ENCODE results near the gene UNC79.
"Not testable (repeated sequence)": the region's sequence is repeated elsewhere in the genome, so short reads cannot be mapped to it uniquely, and the experiment has no call there.

Gene UNC79

DNA sequence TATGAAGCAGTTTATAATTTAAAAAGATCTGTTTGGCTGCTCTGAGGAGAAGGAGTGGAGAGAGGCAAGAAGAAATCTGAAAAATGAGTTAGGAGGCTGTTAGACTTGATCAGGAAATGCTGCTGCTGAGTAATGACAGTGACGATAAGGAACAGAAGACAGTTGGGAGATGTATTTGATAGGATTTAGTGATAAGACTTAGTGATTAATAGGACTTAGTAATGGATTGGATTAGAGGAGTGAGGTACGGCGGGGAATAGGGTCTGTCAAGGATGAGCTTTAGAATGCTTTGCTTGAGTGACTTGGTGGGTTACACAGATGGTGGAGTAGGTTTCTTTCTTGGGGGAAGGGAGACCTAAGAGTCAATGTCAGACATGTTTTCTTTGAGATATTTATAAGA, 31.7 kb downstream of the UNC79 start:
- no peak overlapping the region for H3K27ac Mint-ChIP-seq
- peaks cover 16% of the 10 kb centered on the region for H3K27me3 Mint-ChIP-seq
- no peaks in the 10 kb centered on the region for H3K9me3 Mint-ChIP-seq
- no peaks in the 10 kb centered on the region for H3K36me3 Mint-ChIP-seq (ENCODE audit: low read depth)
- H3K4me3 Mint-ChIP-seq: no peak overlapping the region
- peaks cover 10% of the 10 kb centered on the region for H3K4me1 Mint-ChIP-seq (ENCODE audit: low read depth)
- intact Hi-C loops (cut with micrococcal nuclease): no loop called here

- peaks cover 18% of the 10 kb centered on the region for H3K27me3 Mint-ChIP-seq
- peaks cover 10% of the 10 kb centered on the region for H3K4me1 Mint-ChIP-seq (ENCODE audit: low read depth)
- no peak overlapping the region for H3K27ac Mint-ChIP-seq
- no peaks in the 10 kb centered on the region for H3K36me3 Mint-ChIP-seq (ENCODE audit: low read depth)
- intact Hi-C loops (cut with micrococcal nuclease): no loop called here
- H3K4me3 Mint-ChIP-seq: no peak overlapping the region
- H3K9me3 Mint-ChIP-seq: no peaks in the 10 kb centered on the region
Measured at GRCh38 chr14:93464271-93464670, 33.5 kb downstream of the UNC79 start.

- Mint-ChIP-seq H3K4me1 (ENCODE audit: low read depth) (no peaks in the 10 kb centered on the region), H3K36me3 (ENCODE audit: low read depth) (no peaks in the 10 kb centered on the region), H3K9me3 (no peaks in the 10 kb centered on the region), H3K4me3 (no peak overlapping the region), H3K27ac (no peak overlapping the region), H3K27me3 (peaks cover 29% of the 10 kb centered on the region)
- intact Hi-C loops (cut with micrococcal nuclease): no loop called here
Measured at GRCh38 chr14:93475471-93475870, 44.7 kb downstream of the UNC79 start.

DNA sequence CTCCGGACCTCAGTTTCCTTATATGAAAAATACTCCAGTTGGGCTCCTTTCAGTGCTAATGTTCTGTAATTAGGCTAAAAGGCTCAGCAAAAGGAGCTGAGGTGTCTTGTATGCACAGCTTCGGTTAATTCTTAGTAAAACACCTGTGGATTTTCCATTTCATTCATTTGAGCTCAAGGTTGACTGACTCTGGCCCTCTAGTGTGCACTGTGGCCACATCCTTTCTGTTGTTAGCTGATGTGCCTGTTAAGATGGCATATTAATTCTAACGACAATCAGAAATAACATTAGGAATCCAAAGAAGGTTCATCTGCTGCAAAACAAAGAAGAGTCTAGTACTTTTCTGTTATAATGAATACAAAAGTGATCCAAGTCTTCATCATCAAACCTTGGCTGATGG, 45.6 kb downstream of the UNC79 start:
- no peaks in the 10 kb centered on the region for H3K9me3 Mint-ChIP-seq
- no peak overlapping the region for H3K27ac Mint-ChIP-seq
- intact Hi-C loops (cut with micrococcal nuclease): no loop called here
- peaks cover 29% of the 10 kb centered on the region for H3K27me3 Mint-ChIP-seq
- H3K4me1 Mint-ChIP-seq (ENCODE audit: low read depth): no peaks in the 10 kb centered on the region
- no peaks in the 10 kb centered on the region for H3K36me3 Mint-ChIP-seq (ENCODE audit: low read depth)
- no peak overlapping the region for H3K4me3 Mint-ChIP-seq

- H3K27ac Mint-ChIP-seq; H3K9me3 Mint-ChIP-seq; intact Hi-C loops (cut with micrococcal nuclease); H3K36me3 Mint-ChIP-seq (ENCODE audit: low read depth); H3K4me1 Mint-ChIP-seq (ENCODE audit: low read depth); H3K4me3 Mint-ChIP-seq: not testable (repeated sequence)
- H3K27me3 Mint-ChIP-seq: peaks cover 22% of the 10 kb centered on the region
Measured at GRCh38 chr14:93479074-93479473, 48.3 kb downstream of the UNC79 start.

DNA sequence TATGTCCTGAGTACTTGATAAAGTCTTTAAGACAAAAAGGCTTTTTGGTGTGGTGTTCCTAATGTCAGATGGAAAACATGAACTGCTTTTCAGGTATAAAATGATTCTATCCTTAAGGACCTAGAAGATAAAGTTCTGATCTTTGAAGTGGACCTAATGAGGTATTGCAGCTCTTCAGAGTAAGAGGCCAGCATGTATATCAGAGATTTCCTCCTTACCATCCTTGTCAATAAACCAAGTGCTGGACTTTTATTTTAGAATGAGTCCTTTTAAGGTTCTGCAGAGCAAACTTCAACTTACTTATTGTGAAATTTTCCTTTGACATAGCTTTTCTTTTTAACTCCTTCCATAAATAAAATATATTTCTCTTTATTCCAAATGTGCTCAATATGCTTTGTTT, 50.1 kb downstream of the UNC79 start:
- intact Hi-C loops (cut with micrococcal nuclease): no loop called here
- Mint-ChIP-seq H3K9me3 (no peaks in the 10 kb centered on the region), H3K36me3 (ENCODE audit: low read depth) (no peaks in the 10 kb centered on the region), H3K4me3 (no peak overlapping the region), H3K27me3 (peaks cover 15% of the 10 kb centered on the region), H3K27ac (no peak overlapping the region), H3K4me1 (ENCODE audit: low read depth) (no peaks in the 10 kb centered on the region)

GRCh38 chr14:93481758-93482157, 51.0 kb downstream of the UNC79 start:
- H3K4me3 Mint-ChIP-seq: no peak overlapping the region
- H3K9me3 Mint-ChIP-seq: no peaks in the 10 kb centered on the region
- H3K36me3 Mint-ChIP-seq (ENCODE audit: low read depth): no peaks in the 10 kb centered on the region
- peaks cover 13% of the 10 kb centered on the region for H3K27me3 Mint-ChIP-seq
- H3K4me1 Mint-ChIP-seq (ENCODE audit: low read depth): no peaks in the 10 kb centered on the region
- intact Hi-C loops (cut with micrococcal nuclease): no loop called here
- no peak overlapping the region for H3K27ac Mint-ChIP-seq

DNA sequence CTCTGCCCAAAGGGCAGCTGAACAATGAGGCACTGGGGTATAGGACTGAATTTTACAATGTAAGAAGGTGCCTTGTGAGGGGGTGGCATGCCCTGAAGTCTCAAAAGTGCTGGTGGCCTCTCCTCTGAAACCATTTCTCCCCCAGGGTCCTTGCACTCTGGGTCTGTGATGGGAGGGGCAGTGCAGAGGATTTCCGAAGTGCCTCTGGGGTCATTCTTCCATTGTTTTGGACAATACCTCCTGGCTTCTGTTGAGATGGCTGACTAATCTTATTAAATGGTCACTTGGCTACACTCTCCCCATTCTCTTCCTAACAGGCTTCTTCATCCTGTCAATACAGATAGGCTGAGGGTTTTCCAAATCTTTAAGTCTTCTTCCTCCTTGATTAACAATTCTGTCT, 59.3 kb downstream of the UNC79 start:
- Mint-ChIP-seq H3K27me3 (peaks cover 11% of the 10 kb centered on the region), H3K4me1 (ENCODE audit: low read depth) (peaks cover 14% of the 10 kb centered on the region), H3K9me3 (peaks cover 35% of the 10 kb centered on the region), H3K36me3 (ENCODE audit: low read depth) (peaks cover 14% of the 10 kb centered on the region), H3K27ac (no peak overlapping the region), H3K4me3 (no peak overlapping the region)
- intact Hi-C loops (cut with micrococcal nuclease): no loop called here

DNA sequence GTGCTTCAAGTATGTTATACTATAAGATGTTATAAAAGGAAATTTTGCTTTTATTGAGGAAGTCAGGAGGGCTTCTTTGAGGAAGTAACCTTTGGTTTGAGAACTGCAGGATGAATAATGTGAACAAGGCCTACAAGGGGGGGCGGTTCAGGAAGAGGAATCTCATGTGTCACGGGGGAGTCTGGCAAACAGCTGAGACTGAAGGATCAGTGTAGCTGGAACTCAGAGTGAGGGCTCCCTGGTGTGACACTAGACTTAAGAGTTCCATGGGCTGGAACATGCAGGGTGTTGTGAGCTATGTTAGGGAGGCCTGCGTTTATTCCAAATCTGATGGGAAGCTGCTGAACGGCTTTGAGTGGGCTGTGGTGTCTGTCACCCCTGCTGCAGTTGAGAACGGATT, 62.3 kb downstream of the UNC79 start:
- Mint-ChIP-seq H3K27ac (no peak overlapping the region), H3K36me3 (ENCODE audit: low read depth) (peaks cover 14% of the 10 kb centered on the region), H3K4me1 (ENCODE audit: low read depth) (peaks cover 14% of the 10 kb centered on the region), H3K9me3 (peaks cover 44% of the 10 kb centered on the region), H3K27me3 (peaks cover 8% of the 10 kb centered on the region), H3K4me3 (no peak overlapping the region)
- intact Hi-C loops (cut with micrococcal nuclease): no loop called here

DNA sequence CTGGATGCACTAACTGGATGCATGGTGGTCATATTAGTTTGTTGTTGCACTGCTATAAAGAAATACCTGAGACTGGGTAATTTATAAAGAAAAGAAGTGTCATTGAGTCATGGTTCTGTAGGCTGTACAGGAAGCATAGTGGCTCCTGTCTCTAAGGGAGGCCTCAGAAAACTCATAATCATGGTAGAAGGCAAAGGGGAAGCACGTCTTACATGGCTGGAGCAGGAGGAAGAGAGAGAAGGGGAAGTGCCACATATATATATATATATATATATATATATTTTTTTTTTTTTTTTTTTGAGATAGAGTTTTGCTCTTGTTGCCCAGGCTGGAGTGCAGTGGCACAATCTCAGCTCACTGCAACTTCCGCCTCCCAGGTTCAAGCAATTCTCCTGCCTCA, 62.9 kb downstream of the UNC79 start:
- H3K4me3 Mint-ChIP-seq; H3K27me3 Mint-ChIP-seq; H3K27ac Mint-ChIP-seq; intact Hi-C loops (cut with micrococcal nuclease): not testable (repeated sequence)
- Mint-ChIP-seq H3K9me3 (peaks cover 44% of the 10 kb centered on the region), H3K36me3 (ENCODE audit: low read depth) (peaks cover 14% of the 10 kb centered on the region), H3K4me1 (ENCODE audit: low read depth) (peaks cover 14% of the 10 kb centered on the region)

GRCh38 chr14:93496856-93497741, 66.4 kb downstream of the UNC79 start:
- intact Hi-C loops (cut with micrococcal nuclease): no loop called here
- H3K27me3 Mint-ChIP-seq: peaks cover 8% of the 10 kb centered on the region
- peaks cover 36% of the 10 kb centered on the region for H3K9me3 Mint-ChIP-seq
- no peak overlapping the region for H3K4me3 Mint-ChIP-seq
- H3K4me1 Mint-ChIP-seq (ENCODE audit: low read depth): peaks cover 14% of the 10 kb centered on the region
- H3K27ac Mint-ChIP-seq: no peak overlapping the region
- peaks cover 14% of the 10 kb centered on the region for H3K36me3 Mint-ChIP-seq (ENCODE audit: low read depth)

DNA sequence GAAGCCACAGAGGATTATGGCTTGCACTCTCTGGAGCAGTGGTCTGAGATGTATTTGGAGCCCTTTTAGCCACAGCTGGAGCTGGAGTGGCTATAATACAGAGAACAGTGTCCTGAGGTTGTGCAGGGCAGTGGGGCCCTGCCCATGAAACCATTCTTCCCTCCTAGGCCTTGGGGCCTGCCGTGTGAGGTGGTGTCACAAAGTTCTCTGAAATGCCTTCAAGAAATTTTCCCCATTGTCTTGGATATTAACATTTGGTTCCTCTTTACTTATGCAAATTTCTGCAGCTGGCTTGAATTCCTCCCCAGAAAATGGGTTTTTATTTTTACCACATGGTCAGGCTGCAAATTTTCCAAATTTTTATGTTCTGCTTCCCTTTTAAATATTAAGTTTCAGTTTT, 79.3 kb downstream of the UNC79 start:
- Mint-ChIP-seq H3K27ac (peak overlapping the region; percentile 50), H3K4me3 (peak overlapping the region; percentile 30), H3K27me3 (peaks cover 23% of the 10 kb centered on the region), H3K9me3 (no peaks in the 10 kb centered on the region), H3K36me3 (ENCODE audit: low read depth) (no peaks in the 10 kb centered on the region), H3K4me1 (ENCODE audit: low read depth) (peaks cover 22% of the 10 kb centered on the region)
- intact Hi-C loops (cut with micrococcal nuclease): no loop called here

DNA sequence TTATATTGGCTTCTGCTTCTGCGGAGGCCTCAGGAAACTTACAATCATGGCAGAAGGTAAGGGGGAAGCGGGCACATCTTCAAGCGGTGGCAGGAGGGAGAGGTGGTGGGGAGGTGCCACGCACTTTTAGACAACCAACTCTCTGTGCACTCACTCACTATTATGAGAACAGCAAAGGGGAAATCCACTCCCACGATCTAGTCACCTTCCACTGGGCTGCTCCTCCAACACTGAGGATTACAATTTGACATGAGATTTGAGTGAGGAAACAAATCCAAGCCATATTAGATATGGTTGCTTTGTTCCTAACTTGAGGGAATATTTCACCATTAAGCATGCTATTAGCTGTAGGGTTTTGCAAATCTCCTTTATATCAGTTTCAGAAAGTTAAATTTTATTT, 80.3 kb downstream of the UNC79 start:
- Mint-ChIP-seq H3K9me3 (no peaks in the 10 kb centered on the region), H3K4me1 (ENCODE audit: low read depth) (peaks cover 22% of the 10 kb centered on the region), H3K36me3 (ENCODE audit: low read depth) (no peaks in the 10 kb centered on the region), H3K27me3 (peaks cover 23% of the 10 kb centered on the region), H3K4me3 (no peak overlapping the region), H3K27ac (no peak overlapping the region)
- intact Hi-C loops (cut with micrococcal nuclease): no loop called here

GRCh38 chr14:93520053-93520607, 89.4 kb downstream of the UNC79 start:
- H3K4me1 Mint-ChIP-seq (ENCODE audit: low read depth): no peaks in the 10 kb centered on the region
- no peak overlapping the region for H3K4me3 Mint-ChIP-seq
- H3K36me3 Mint-ChIP-seq (ENCODE audit: low read depth): no peaks in the 10 kb centered on the region
- H3K9me3 Mint-ChIP-seq: peaks cover 40% of the 10 kb centered on the region
- intact Hi-C loops (cut with micrococcal nuclease): no loop called here
- H3K27ac Mint-ChIP-seq: no peak overlapping the region
- H3K27me3 Mint-ChIP-seq: peaks cover 8% of the 10 kb centered on the region

- H3K36me3 Mint-ChIP-seq (ENCODE audit: low read depth): no peaks in the 10 kb centered on the region
- no peaks in the 10 kb centered on the region for H3K27me3 Mint-ChIP-seq
- intact Hi-C loops (cut with micrococcal nuclease): no loop called here
Measured at GRCh38 chr14:93522221-93522620, 91.5 kb downstream of the UNC79 start.

More at GRCh38 chr14:93522221-93522620, 91.5 kb downstream of the UNC79 start:
- Mint-ChIP-seq H3K4me1 (ENCODE audit: low read depth) (peaks cover 5% of the 10 kb centered on the region), H3K4me3 (no peak overlapping the region), H3K27ac (no peak overlapping the region), H3K9me3 (peaks cover 35% of the 10 kb centered on the region)
